Panc1 (cell line): ENCODE results near the gene ATXN7.

ENCODE experiments used
- POLR2AphosphoS5 ChIP-seq: IDR thresholded peaks from 2 replicates; pipeline ENCODE4 v1.6.1; 2012; ENCODE audit warnings: mild to moderate bottlenecking, low read depth, low read length, moderate library complexity
- SIN3A ChIP-seq: IDR thresholded peaks from 2 replicates; pipeline ENCODE4 v1.6.1; 2012; ENCODE audit warnings: low read depth, mild to moderate bottlenecking, low read length, moderate library complexity, borderline replicate concordance; ENCODE audit not compliant: insufficient read depth
- TF ChIP-seq, protein P1 (sequence below): fragments of 450-650 bp; IDR thresholded peaks from 2 replicates; pipeline ENCODE4 v1.5.1; 2017; ENCODE audit warnings: mild to moderate bottlenecking
- TF ChIP-seq, protein P2 (sequence below), 2 experiments: IDR thresholded peaks; 2 replicates each; pipeline ENCODE4 v1.6.1; 2011 to 2012; ENCODE audit warnings: low read depth in 2 of 2, control low read depth in 1 of 2, low read length in 1 of 2, mild to moderate bottlenecking in 1 of 2, moderate library complexity in 1 of 2; ENCODE audit not compliant: insufficient read depth in 1 of 2

DNA sequence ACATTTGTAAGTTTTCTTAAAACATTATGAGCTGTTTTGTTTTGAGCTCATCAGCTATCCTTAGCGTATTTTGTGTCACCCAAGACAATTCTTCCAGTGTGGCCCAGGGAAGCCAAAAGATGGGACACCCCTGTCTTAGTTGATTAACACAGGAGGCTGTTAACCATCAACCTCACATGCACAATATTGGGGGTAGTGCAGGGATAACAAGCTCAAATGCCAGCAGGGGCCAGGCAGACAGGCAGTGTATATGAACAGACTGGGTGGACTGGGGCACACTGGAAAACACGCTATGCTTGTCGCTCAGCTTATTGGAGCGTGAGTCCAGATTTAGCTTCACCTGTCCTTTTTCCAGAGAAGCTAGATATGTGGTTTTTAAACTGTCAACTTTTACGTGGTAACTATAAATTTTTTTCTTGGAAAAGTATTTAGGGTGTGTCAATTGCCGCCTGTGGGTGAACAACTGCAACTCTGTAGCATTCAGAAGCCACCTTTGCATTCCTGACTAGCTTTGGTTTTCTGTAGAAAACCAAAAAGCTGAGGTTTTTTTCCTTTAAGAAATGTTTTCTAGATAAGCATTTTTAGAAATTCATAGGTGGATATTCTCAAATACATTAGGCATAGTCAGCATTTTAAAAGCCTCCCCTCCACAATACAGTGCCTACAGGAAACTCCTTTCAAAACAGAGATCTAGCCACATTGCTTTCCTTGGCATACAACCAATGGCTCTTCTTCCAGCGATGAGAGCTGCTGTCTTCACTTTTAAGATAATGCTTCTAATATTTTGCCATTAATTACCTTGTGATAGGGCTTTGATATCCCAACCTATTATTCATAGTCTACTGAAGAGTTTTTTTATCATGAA lies 145.1 kb downstream of the ATXN7 start:
- TF ChIP-seq, protein P1, sequence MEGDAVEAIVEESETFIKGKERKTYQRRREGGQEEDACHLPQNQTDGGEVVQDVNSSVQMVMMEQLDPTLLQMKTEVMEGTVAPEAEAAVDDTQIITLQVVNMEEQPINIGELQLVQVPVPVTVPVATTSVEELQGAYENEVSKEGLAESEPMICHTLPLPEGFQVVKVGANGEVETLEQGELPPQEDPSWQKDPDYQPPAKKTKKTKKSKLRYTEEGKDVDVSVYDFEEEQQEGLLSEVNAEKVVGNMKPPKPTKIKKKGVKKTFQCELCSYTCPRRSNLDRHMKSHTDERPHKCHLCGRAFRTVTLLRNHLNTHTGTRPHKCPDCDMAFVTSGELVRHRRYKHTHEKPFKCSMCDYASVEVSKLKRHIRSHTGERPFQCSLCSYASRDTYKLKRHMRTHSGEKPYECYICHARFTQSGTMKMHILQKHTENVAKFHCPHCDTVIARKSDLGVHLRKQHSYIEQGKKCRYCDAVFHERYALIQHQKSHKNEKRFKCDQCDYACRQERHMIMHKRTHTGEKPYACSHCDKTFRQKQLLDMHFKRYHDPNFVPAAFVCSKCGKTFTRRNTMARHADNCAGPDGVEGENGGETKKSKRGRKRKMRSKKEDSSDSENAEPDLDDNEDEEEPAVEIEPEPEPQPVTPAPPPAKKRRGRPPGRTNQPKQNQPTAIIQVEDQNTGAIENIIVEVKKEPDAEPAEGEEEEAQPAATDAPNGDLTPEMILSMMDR = no peak
- TF ChIP-seq POLR2AphosphoS5 (no peak), SIN3A (no peak)
- TF ChIP-seq, protein P2, sequence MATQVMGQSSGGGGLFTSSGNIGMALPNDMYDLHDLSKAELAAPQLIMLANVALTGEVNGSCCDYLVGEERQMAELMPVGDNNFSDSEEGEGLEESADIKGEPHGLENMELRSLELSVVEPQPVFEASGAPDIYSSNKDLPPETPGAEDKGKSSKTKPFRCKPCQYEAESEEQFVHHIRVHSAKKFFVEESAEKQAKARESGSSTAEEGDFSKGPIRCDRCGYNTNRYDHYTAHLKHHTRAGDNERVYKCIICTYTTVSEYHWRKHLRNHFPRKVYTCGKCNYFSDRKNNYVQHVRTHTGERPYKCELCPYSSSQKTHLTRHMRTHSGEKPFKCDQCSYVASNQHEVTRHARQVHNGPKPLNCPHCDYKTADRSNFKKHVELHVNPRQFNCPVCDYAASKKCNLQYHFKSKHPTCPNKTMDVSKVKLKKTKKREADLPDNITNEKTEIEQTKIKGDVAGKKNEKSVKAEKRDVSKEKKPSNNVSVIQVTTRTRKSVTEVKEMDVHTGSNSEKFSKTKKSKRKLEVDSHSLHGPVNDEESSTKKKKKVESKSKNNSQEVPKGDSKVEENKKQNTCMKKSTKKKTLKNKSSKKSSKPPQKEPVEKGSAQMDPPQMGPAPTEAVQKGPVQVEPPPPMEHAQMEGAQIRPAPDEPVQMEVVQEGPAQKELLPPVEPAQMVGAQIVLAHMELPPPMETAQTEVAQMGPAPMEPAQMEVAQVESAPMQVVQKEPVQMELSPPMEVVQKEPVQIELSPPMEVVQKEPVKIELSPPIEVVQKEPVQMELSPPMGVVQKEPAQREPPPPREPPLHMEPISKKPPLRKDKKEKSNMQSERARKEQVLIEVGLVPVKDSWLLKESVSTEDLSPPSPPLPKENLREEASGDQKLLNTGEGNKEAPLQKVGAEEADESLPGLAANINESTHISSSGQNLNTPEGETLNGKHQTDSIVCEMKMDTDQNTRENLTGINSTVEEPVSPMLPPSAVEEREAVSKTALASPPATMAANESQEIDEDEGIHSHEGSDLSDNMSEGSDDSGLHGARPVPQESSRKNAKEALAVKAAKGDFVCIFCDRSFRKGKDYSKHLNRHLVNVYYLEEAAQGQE (IDR thresholded peaks at IDR 0.05; ENCODE audit: insufficient read depth in 1 of 2, low read depth in 2 of 2, low read length in 1 of 2) = no peak
